K562 (cell line): ENCODE measurements around the gene FOXL3.

Experiments
- CC2D1A ChIP-seq: fragments of 450-650 bp; IDR thresholded peaks from 2 replicates; pipeline ENCODE4 v1.6.1; 2017; ENCODE audit warnings: mild to moderate bottlenecking
- CTCF ChIP-seq, 3 experiments: IDR thresholded peaks in 2 of 3; conservative IDR thresholded peaks in 1 of 3; 2 replicates each; pipeline ENCODE4 v1.5.1; 2011 to 2012; ENCODE audit warnings: low read length in 3 of 3, mild to moderate bottlenecking in 3 of 3, control low read depth in 2 of 3, improper control_type of control experiment in 1 of 3, inconsistent platforms in 1 of 3, low read depth in 1 of 3, mixed read lengths in 1 of 3, moderate library complexity in 1 of 3; ENCODE audit not compliant: insufficient read depth in 2 of 3
- MNT ChIP-seq, 2 experiments: fragments of 450-650 bp; conservative IDR thresholded peaks; 2 replicates each; pipeline ENCODE4 v1.6.1; 2017; ENCODE audit warnings: mild to moderate bottlenecking in 2 of 2, moderate library complexity in 2 of 2
- MYC ChIP-seq, 2 experiments: fragments of 250-450 bp in 1 of 2; sonication (Bioruptor Pico) in 1 of 2; IDR thresholded peaks; 2 replicates each; pipeline versions ENCODE4 v1.5.1 to v1.6.1; 2012 to 2021; ENCODE audit warnings: low read depth in 2 of 2, borderline replicate concordance in 1 of 2, improper control_type of control experiment in 1 of 2, low read length in 1 of 2, mild to moderate bottlenecking in 1 of 2, moderate library complexity in 1 of 2
- SMARCE1 ChIP-seq: fragments of 450-650 bp; IDR thresholded peaks from 2 replicates; pipeline ENCODE4 v1.7.1; 2016; ENCODE audit warnings: mild to moderate bottlenecking

GRCh38 chr7:269721-270120 lies 20.2 kb upstream of the FOXL3 start:
- TF ChIP-seq CTCF (IDR thresholded peaks at IDR 0.05 in 2 of 3, conservative IDR thresholded peaks at IDR 0.05 in 1 of 3; ENCODE audit: insufficient read depth in 2 of 3, low read depth in 1 of 3, low read length in 3 of 3) (no peak), MYC (IDR thresholded peaks at IDR 0.05; ENCODE audit: low read depth, low read length) (no peak), MYC (CRISPR knock-in tag; IDR thresholded peaks at IDR 0.05; ENCODE audit: borderline replicate concordance, low read depth) (no peak), CC2D1A (no peak), MNT (conservative IDR thresholded peaks at IDR 0.05) (no peak), SMARCE1 (no peak)
